Measurements from ENCODE around the gene MANSC1.
"Not testable (repeated sequence)": the region's sequence is repeated elsewhere in the genome, so short reads cannot be mapped to it uniquely, and the experiment has no call there.

Gene MANSC1

DNA sequence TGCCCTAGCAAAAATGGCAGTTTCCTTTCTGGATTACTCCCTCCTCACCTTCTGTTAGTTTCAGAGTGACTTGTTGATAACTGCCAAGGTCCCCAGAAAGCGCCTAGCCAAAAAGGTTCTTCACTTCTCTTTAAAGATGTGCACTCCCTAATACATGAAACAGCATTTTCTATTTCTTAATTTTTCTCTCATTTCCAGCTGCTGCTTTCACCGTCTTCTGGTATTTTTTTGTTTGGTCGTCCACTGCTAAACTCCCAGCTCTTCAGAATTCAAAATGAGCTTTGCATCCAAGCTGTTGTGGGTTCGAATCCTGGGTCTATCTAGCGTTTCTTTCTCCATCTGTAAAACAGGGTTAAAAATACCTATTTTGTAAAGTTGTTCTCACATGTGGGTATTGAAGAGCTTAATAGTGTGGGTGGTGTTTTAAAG lies 6.4 kb upstream of the MANSC1 start:
- H3K9me3 ChIP-seq (replicated peaks in 1 of 11) = no peaks in the 10 kb centered on the region
- no peaks in the 10 kb centered on the region for H3K27me3 ChIP-seq
- no peak for TF ChIP-seq Cebpa-rat (IDR thresholded peaks at IDR 0.05)
- H3K4me1 ChIP-seq = peaks cover 20 to 33% (median 31%) of the 10 kb centered on the region in 10 experiments
- peak overlapping the region; percentile 78 to 93 (median 89) for H3K4me2 ChIP-seq
- H3K27ac ChIP-seq = peak overlapping the region; percentile 89 to 97 (median 93); a peak in 21 of 22 replicates
- H3K4me3 ChIP-seq = peak overlapping the region; percentile 69 to 93 (median 82)
- H3K36me3 ChIP-seq = peaks cover 0 to 6% (median 0%) of the 10 kb centered on the region in 11 experiments; a peak in 1 of 22 replicates
- no peaks in the 10 kb centered on the region for H4K20me1 ChIP-seq
- H3K9ac ChIP-seq = peak overlapping the region; percentile 89 to 97 (median 94); a peak in 21 of 22 replicates

DNA sequence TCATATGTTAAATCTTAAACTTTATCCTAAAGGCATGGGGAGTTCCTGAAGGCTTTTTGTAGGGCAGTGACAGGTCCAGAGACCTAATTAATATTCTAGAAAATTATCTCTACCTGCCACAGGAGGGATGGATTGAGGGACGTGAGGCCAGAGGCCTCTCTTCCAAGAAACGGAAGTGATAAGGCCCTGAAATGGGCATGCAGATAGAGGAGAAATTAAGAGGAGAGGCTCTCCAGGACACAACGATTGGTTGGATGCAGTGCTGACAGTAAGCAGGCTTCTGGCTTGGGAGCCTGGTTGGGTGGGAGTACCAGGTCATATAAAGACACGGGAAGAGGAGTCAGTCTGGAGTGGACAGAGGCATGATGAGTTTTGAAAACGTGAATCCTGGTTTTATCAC lies 3.8 kb upstream of the MANSC1 start:
- TF ChIP-seq Cebpa-rat (IDR thresholded peaks at IDR 0.05) = no peak
- H3K27ac ChIP-seq = no peak overlapping the region
- H4K20me1 ChIP-seq = no peaks in the 10 kb centered on the region
- no peaks in the 10 kb centered on the region for H3K9me3 ChIP-seq (replicated peaks in 1 of 11)
- H3K4me2 ChIP-seq = no peak overlapping the region
- H3K36me3 ChIP-seq = no peaks in the 10 kb centered on the region
- no peak overlapping the region for H3K9ac ChIP-seq
- no peak overlapping the region for H3K4me3 ChIP-seq
- peaks cover 15 to 36% (median 32%) of the 10 kb centered on the region in 10 experiments for H3K4me1 ChIP-seq
- no peaks in the 10 kb centered on the region for H3K27me3 ChIP-seq

DNA sequence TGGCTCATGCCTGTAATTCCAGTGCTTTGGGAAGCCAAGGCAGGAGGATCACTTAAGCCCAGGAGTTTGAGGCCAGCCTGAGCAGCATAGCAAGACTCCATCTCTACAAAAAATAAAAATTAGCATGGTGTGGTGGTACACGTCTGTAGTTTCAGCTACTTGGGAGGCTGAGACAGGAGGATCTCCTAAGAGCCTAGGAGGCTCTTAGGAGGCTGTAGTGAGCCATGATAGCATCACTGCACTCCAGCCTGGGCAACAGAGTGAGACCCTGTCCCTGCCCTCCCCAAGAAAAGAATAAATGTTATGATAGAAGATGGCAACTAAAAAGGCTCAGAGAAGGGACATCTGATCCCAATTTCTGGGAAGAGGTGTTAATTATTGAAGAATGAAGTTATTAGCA lies 3.2 kb upstream of the MANSC1 start:
- Histone ChIP-seq H3K9me3 (replicated peaks in 1 of 11) (no peaks in the 10 kb centered on the region), H3K4me1 (peaks cover 10 to 30% (median 27%) of the 10 kb centered on the region in 10 experiments), H4K20me1 (no peaks in the 10 kb centered on the region), H3K4me3 (no peak overlapping the region), H3K27me3 (no peaks in the 10 kb centered on the region), H3K4me2 (no peak overlapping the region), H3K36me3 (no peaks in the 10 kb centered on the region), H3K9ac (no peak overlapping the region), H3K27ac (no peak overlapping the region)
- no peak for TF ChIP-seq Cebpa-rat (IDR thresholded peaks at IDR 0.05)

DNA sequence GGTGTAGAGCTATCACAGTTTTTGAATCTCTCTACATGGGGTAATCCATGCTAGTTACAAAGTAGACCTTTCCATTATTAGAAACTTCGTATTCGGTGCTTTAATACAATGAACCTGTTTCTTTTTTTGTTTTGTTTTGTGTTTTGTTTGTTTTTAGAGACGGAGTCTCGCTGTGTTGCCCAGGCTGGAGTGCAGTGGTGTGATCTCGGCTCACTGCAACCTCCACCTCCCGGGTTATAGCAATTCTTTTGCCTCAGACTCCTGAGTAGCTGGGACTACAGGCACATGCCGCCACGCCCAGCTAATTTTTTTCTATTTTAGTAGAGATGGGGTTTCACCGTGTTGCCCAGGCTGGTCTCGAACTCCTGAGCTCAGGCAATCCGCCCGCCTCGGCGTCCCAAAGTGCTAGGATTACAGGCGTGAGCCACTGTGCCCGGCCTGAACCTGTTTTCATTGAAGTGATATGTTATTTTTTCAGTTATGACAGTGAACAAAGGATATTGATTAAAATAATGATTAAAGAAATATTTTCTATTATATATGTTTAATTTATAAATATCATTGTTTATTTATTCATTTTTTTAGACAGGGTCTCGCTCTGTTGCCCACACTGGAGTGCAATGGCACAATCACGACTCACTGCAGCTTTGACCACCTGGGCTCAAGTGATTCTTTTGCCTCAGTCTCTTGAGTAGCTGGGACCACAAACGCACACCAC lies 1.6 kb upstream of the MANSC1 start:
- Histone ChIP-seq H3K4me2 (peak overlapping the region in 2 of 11 experiments; percentile 84 to 88; a peak in 3 of 22 replicates), H3K4me1 (peaks cover 5 to 23% (median 21%) of the 10 kb centered on the region in 10 experiments; a peak in 18 of 20 replicates)
- not testable (repeated sequence) for H3K27me3 ChIP-seq; H3K36me3 ChIP-seq; H3K27ac ChIP-seq; H3K4me3 ChIP-seq; H3K9ac ChIP-seq; H4K20me1 ChIP-seq; H3K9me3 ChIP-seq (replicated peaks in 1 of 11)

DNA sequence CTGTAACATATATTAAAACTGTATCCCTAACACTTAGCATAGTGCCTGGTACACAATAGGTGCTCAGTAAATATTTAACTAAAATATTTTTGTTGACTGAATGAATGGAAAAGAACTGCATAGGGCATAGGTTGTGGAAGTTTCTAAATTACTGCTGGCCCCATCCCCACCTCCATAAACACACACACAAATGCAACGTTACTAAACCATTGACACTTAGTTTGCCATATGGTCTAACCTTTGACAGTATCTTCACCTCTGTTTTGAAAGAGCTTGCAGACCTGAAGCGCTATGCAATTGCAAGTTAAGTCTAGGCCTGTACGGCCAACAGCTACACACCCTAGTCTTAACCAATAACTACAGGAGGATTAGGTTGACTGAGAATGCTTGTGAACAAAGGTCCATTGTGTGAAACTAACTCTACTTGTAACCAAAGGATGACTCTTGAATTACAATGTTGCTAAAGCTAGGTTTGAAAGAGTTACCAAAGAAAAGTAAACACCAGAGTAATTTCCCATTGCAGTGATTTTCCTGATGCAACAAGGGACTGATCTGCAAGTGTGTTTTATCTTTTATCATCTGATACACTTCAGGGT lies 924 bp upstream of the MANSC1 start:
- peak overlapping the region; percentile 68 to 91 (median 85) for H3K4me2 ChIP-seq
- H3K27me3 ChIP-seq = no peaks in the 10 kb centered on the region
- no peak for TF ChIP-seq Cebpa-rat (IDR thresholded peaks at IDR 0.05)
- H4K20me1 ChIP-seq = no peaks in the 10 kb centered on the region
- H3K4me1 ChIP-seq = peaks cover 0 to 20% (median 16%) of the 10 kb centered on the region in 10 experiments; a peak in 18 of 20 replicates
- H3K9ac ChIP-seq = no peak overlapping the region
- no peak overlapping the region for H3K27ac ChIP-seq
- H3K4me3 ChIP-seq = peak overlapping the region in 6 of 10 experiments; percentile 56 to 73 (median 59); a peak in 6 of 20 replicates
- H3K36me3 ChIP-seq = no peaks in the 10 kb centered on the region
- peaks cover 0 to 7% (median 2%) of the 10 kb centered on the region in 11 experiments; a peak in 11 of 22 replicates for H3K9me3 ChIP-seq (replicated peaks in 1 of 11)

DNA sequence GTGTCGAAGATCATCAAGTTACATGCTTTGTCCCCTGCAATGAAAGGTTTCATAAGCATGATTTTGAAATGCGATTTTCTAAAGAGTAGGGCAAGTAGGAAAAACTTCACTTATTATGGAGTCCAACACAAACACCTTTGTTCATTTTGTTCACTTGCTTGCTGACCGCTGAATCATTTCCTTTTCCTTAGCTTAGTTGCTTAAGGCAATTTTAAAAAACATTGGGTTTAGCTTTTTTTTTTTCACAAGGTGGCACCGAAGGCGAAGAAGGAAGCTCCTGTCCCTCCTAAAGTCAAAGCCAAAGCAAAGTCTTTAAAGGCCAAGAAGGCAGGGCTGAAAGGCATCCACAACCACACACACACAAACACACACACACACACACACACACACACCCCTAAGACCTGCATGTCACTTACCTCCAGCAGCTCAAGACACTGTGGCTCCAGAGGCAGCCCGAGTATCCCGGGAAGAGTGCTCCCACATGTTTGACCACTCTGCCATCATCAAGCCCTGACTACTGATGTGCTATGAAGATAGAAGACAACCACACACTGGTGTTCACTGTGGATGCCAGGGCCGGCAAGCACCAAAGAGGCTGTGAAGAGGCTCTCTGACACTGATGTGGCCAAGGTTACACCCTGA lies 11.4 kb downstream of the MANSC1 start:
- H3K9ac ChIP-seq = no peak overlapping the region
- peak overlapping the region in 4 of 11 experiments; percentile 3 to 55 (median 30); a peak in 7 of 22 replicates for H3K4me2 ChIP-seq
- no peak for TF ChIP-seq Cebpa-rat (IDR thresholded peaks at IDR 0.05)
- no peaks in the 10 kb centered on the region for H3K27me3 ChIP-seq
- H3K36me3 ChIP-seq = no peaks in the 10 kb centered on the region
- peaks cover 4 to 12% (median 8%) of the 10 kb centered on the region in 10 experiments; a peak in 19 of 20 replicates for H3K4me1 ChIP-seq
- no peak overlapping the region for H3K4me3 ChIP-seq
- H3K27ac ChIP-seq = no peak overlapping the region
- H4K20me1 ChIP-seq = no peaks in the 10 kb centered on the region
- no peaks in the 10 kb centered on the region; a peak in 1 of 22 replicates for H3K9me3 ChIP-seq (replicated peaks in 1 of 11)

DNA sequence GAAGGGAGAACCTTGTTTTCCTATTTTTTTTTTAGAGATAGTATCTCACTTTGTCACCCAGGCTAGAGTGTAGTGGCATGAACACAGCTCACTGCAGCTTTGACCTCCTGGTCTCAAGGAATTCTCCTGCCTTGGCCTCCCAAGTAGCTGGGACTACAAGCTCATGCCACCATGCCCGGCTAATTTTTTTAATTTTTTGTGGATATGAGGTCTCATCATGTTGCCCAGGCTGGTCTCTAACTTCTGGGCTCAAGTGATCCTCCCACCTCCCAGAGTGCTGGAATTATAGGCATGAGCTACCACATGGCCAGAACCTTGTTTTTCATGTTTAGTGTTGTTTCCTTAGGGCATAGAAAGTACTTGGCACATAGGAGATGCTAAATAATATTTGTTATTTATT lies 13.5 kb downstream of the MANSC1 start:
- Histone ChIP-seq H3K4me2 (no peak overlapping the region), H3K27me3 (no peaks in the 10 kb centered on the region), H3K9ac (no peak overlapping the region), H3K9me3 (replicated peaks in 1 of 11) (no peaks in the 10 kb centered on the region; a peak in 1 of 22 replicates), H3K4me3 (no peak overlapping the region), H3K36me3 (no peaks in the 10 kb centered on the region), H3K27ac (no peak overlapping the region), H4K20me1 (no peaks in the 10 kb centered on the region), H3K4me1 (peaks cover 8 to 23% (median 17%) of the 10 kb centered on the region in 10 experiments; a peak in 19 of 20 replicates)
- no peak for TF ChIP-seq Cebpa-rat (IDR thresholded peaks at IDR 0.05)

DNA sequence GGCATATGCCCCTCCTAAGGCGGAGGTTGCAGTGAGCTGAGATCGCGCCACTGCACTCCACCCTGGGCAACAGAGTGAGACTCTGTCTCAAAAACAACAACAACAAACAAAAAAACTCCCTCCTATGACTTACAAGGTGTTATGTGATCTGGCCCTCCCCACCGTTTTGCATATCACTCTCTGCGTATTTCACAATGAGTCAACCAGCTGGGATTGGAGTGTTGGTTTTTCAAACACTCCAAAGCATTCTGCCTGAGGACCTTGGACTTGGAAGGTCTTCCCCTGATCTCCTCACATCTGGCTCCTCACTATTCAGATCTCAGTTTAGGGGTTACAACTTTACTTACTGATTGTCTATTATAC lies 14.0 kb downstream of the MANSC1 start:
- H3K36me3 ChIP-seq = no peaks in the 10 kb centered on the region
- no peak overlapping the region for H3K4me2 ChIP-seq
- no peaks in the 10 kb centered on the region for H4K20me1 ChIP-seq
- no peak for TF ChIP-seq Cebpa-rat (IDR thresholded peaks at IDR 0.05)
- no peaks in the 10 kb centered on the region for H3K27me3 ChIP-seq
- H3K4me1 ChIP-seq = peaks cover 8 to 23% (median 17%) of the 10 kb centered on the region in 10 experiments; a peak in 19 of 20 replicates
- H3K4me3 ChIP-seq = no peak overlapping the region
- no peaks in the 10 kb centered on the region for H3K9me3 ChIP-seq (replicated peaks in 1 of 11)
- no peak overlapping the region for H3K27ac ChIP-seq
- H3K9ac ChIP-seq = no peak overlapping the region

DNA sequence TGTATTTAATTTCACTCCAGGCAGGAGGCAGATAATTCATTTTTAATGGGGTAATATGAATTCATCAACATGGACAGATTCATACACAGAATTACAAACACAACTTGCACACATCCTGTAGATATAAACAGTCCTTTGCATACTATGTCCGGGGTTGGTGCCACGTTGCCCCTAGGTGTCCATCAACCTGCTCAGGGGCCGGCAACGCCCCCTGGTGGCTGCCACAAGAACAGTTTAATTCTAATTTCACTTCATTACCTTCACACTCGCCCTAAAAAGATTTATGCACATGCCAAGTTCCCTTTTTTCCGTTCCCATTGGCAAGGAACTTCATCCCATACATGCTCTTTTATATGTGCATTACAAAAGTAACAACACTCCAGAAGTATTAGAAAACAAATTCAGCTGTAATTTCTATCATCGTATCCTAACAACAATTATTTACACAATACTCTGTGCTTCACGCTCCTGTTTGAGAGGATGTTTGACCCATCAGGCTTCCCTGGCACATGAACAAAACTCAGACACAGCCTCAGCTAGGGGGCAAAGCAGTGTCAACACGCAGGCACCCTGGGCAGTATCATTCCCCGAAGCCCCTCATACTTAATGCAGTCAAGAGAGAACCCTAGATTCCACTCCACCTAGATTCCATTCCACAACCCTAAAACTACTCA lies 15.5 kb downstream of the MANSC1 start:
- H3K27ac ChIP-seq = no peak overlapping the region
- no peak overlapping the region for H3K9ac ChIP-seq
- H3K36me3 ChIP-seq = no peaks in the 10 kb centered on the region
- peak overlapping the region in 5 of 11 experiments; percentile 50 to 65 (median 61); a peak in 6 of 22 replicates for H3K4me2 ChIP-seq
- H3K4me1 ChIP-seq = peaks cover 8 to 23% (median 17%) of the 10 kb centered on the region in 10 experiments; a peak in 19 of 20 replicates
- no peak for TF ChIP-seq Cebpa-rat (IDR thresholded peaks at IDR 0.05)
- no peaks in the 10 kb centered on the region for H4K20me1 ChIP-seq
- H3K9me3 ChIP-seq (replicated peaks in 1 of 11) = no peaks in the 10 kb centered on the region
- no peak overlapping the region for H3K4me3 ChIP-seq
- no peaks in the 10 kb centered on the region for H3K27me3 ChIP-seq
